H1 (cell line): ENCODE data around the gene ATP6V1F. TPM values are rescaled to one million over a fixed set of nuclear protein-coding genes. Genes with fewer than 3 reads are reported as not detected.

Source experiments
- CTCF ChIA-PET: fragments of 300-600 bp; sonication (Branson Sonifier 250); formaldehyde crosslinking; loops from one replicate; lab custom pipeline; 2021; ENCODE audit not compliant: partially characterized antibody; lab: Charles Lee
- POLR2A ChIA-PET: fragments of 300-600 bp; sonication (Branson Sonifier 250); formaldehyde crosslinking; loops from one replicate; lab custom pipeline; 2021; ENCODE audit warnings: inconsistent platforms; ENCODE audit not compliant: partially characterized antibody; lab: Charles Lee
- DNase-seq, 2 experiments: peaks; one replicate each; pipeline versions ENCODE4 v3.0.0 to v3.0.0-alpha.2; 2010 to 2022; ENCODE audit warnings: low spot score in 2 of 2, low read depth in 1 of 2, mixed read lengths in 1 of 2
- FAIRE-seq: peaks from 2 replicates; lab custom pipeline; 2011; peaks lifted over from hg19 to GRCh38; lab: Jason Lieb, UNC
- H2AFZ ChIP-seq: 2 replicates; pipeline ENCODE4 v1.8.1; 2012; ENCODE audit warnings: low read length, inconsistent platforms
- H2AK5ac ChIP-seq: 2 replicates; pipeline ENCODE4 v1.6.1; 2013; ENCODE audit warnings: low read depth, low read length
- H2BK120ac ChIP-seq: replicated peaks from 2 replicates; pipeline ENCODE3; 2013; ENCODE audit warnings: low read depth, low read length, inconsistent platforms
- H2BK12ac ChIP-seq: 2 replicates; pipeline ENCODE4 v1.6.1; 2013; ENCODE audit warnings: low read depth, low read length
- H2BK15ac ChIP-seq: 2 replicates; pipeline ENCODE4 v1.6.1; 2013; ENCODE audit warnings: low read length
- H2BK20ac ChIP-seq: 2 replicates; pipeline ENCODE4 v1.6.1; 2013; ENCODE audit warnings: low read length
- H2BK5ac ChIP-seq: 2 replicates; pipeline ENCODE4 v1.6.1; 2013; ENCODE audit warnings: low read depth, low read length
- H3K14ac ChIP-seq: 2 replicates; pipeline ENCODE4 v1.6.1; 2013; ENCODE audit warnings: inconsistent platforms; ENCODE audit not compliant: insufficient read length
- H3K18ac ChIP-seq: 2 replicates; pipeline ENCODE4 v1.6.1; 2013; ENCODE audit warnings: low read length; ENCODE audit errors: extremely low read depth
- H3K23ac ChIP-seq: 2 replicates; pipeline ENCODE4 v1.6.1; 2013; ENCODE audit warnings: inconsistent platforms; ENCODE audit not compliant: insufficient read length
- H3K23me2 ChIP-seq: 2 replicates; pipeline ENCODE4 v1.6.1; 2013; ENCODE audit warnings: low read depth, low read length
- H3K27ac ChIP-seq: 2 replicates; pipeline ENCODE4 v1.6.1; 2011; ENCODE audit warnings: low read depth, low read length, inconsistent platforms
- H3K27me3 ChIP-seq, 4 experiments: replicated peaks in 1 of 4; 1 replicate in 1 of 4; 2 replicates in 3 of 4; pipeline versions ENCODE4 v1.6.1 to v1.8.1; 2011 to 2013; ENCODE audit warnings: low read length in 3 of 4, mild to moderate bottlenecking in 3 of 4, inconsistent platforms in 2 of 4, mixed read lengths in 2 of 4, moderate library complexity in 1 of 4; ENCODE audit not compliant: control insufficient read depth in 3 of 4, insufficient read depth in 3 of 4; ENCODE audit errors: extremely low read depth in 1 of 4
- H3K36me3 ChIP-seq, 4 experiments: 2 replicates each; pipeline versions ENCODE4 v1.6.1 to v1.8.1; 2011 to 2013; ENCODE audit warnings: mild to moderate bottlenecking in 4 of 4, low read length in 3 of 4, moderate library complexity in 2 of 4, control low read depth in 1 of 4, inconsistent platforms in 1 of 4; ENCODE audit not compliant: insufficient read depth in 4 of 4, control insufficient read depth in 2 of 4
- H3K4ac ChIP-seq: replicated peaks from 2 replicates; pipeline ENCODE3; 2013; ENCODE audit warnings: low read length, low read depth, mixed read lengths, inconsistent platforms; ENCODE audit not compliant: insufficient read length
- H3K4me1 ChIP-seq, 4 experiments: replicated peaks in 1 of 4; 1 replicate in 1 of 4; 2 replicates in 3 of 4; pipeline versions ENCODE4 v1.6.1 to v1.8.1; 2011 to 2013; ENCODE audit warnings: low read length in 3 of 4, inconsistent platforms in 2 of 4, mixed read lengths in 1 of 4; ENCODE audit not compliant: insufficient read depth in 4 of 4, control insufficient read depth in 3 of 4
- H3K4me2 ChIP-seq, 2 experiments: 2 replicates each; pipeline versions ENCODE4 v1.6.1 to v1.8.1; 2011 to 2013; ENCODE audit warnings: low read depth in 2 of 2, low read length in 2 of 2, control low read depth in 1 of 2, inconsistent platforms in 1 of 2, mild to moderate bottlenecking in 1 of 2; ENCODE audit not compliant: insufficient read depth in 1 of 2
- H3K4me3 ChIP-seq, 4 experiments: fragments of 200-600, 300-600 bp in 1 of 4; sonication (generic), shearing (Covaris generic), sonication (Bioruptor Twin) in 1 of 4; 2 replicates each; pipeline versions ENCODE4 v1.5.1 to v1.8.1; 2011 to 2016; ENCODE audit warnings: low read length in 4 of 4, low read depth in 3 of 4, control low read depth in 2 of 4, inconsistent platforms in 2 of 4, mild to moderate bottlenecking in 2 of 4, mixed read lengths in 1 of 4, moderate library complexity in 1 of 4; ENCODE audit not compliant: insufficient read depth in 2 of 4; ENCODE audit errors: extremely low read depth in 1 of 4
- H3K56ac ChIP-seq: replicated peaks from 2 replicates; pipeline ENCODE3; 2013; ENCODE audit warnings: low read depth, mild to moderate bottlenecking, mixed read lengths, low read length, inconsistent platforms; ENCODE audit not compliant: insufficient read length
- H3K79me1 ChIP-seq: 2 replicates; pipeline ENCODE4 v1.6.1; 2013; ENCODE audit warnings: low read depth, low read length, control low read depth
- H3K79me2 ChIP-seq, 2 experiments: 2 replicates each; pipeline versions ENCODE4 v1.6.1 to v1.8.1; 2012 to 2013; ENCODE audit warnings: low read length in 2 of 2, mild to moderate bottlenecking in 2 of 2, inconsistent platforms in 1 of 2; ENCODE audit not compliant: insufficient read depth in 2 of 2, control insufficient read depth in 1 of 2
- H3K9ac ChIP-seq, 4 experiments: replicated peaks in 1 of 4; 1 replicate in 1 of 4; 2 replicates in 3 of 4; pipeline versions ENCODE4 v1.6.1 to v1.8.1; 2011 to 2013; ENCODE audit warnings: low read depth in 3 of 4, low read length in 3 of 4, control low read depth in 2 of 4, mild to moderate bottlenecking in 2 of 4, moderate library complexity in 2 of 4, inconsistent platforms in 1 of 4; ENCODE audit errors: extremely low read depth in 1 of 4
- H3K9me3 ChIP-seq, 2 experiments: 2 replicates each; pipeline versions ENCODE4 v1.6.1 to v1.8.1; 2012 to 2013; ENCODE audit warnings: mild to moderate bottlenecking in 2 of 2, moderate library complexity in 2 of 2, control low read depth in 1 of 2, inconsistent platforms in 1 of 2, low read depth in 1 of 2, low read length in 1 of 2, mixed read lengths in 1 of 2; ENCODE audit not compliant: insufficient read depth in 2 of 2
- H4K20me1 ChIP-seq, 2 experiments: replicated peaks in 1 of 2; 2 replicates each; pipeline versions ENCODE3 to v1.8.1; 2011 to 2013; ENCODE audit warnings: inconsistent platforms in 2 of 2, low read length in 2 of 2, mild to moderate bottlenecking in 1 of 2; ENCODE audit not compliant: insufficient read depth in 2 of 2, control insufficient read depth in 1 of 2
- H4K5ac ChIP-seq: 2 replicates; pipeline ENCODE4 v1.6.1; 2013; ENCODE audit warnings: low read length, low read depth, mixed read lengths, inconsistent platforms; ENCODE audit not compliant: insufficient read length
- H4K8ac ChIP-seq: 2 replicates; pipeline ENCODE4 v1.8.0; 2013; ENCODE audit warnings: mild to moderate bottlenecking, moderate library complexity, low read length, inconsistent platforms; ENCODE audit not compliant: insufficient read depth; ENCODE audit errors: extremely low read depth
- H4K91ac ChIP-seq: replicated peaks from 2 replicates; pipeline ENCODE3; 2013; ENCODE audit warnings: low read length, mixed read lengths, inconsistent platforms; ENCODE audit not compliant: insufficient read length
- RNF2 ChIP-seq: fragments of 200-900, 300-1000 bp; sonication (generic); IDR thresholded peaks from 2 replicates; pipeline ENCODE4 v1.7.1; 2016; ENCODE audit warnings: borderline replicate concordance, low read depth, mild to moderate bottlenecking, antibody characterized with exemption, low read length; ENCODE audit not compliant: poor library complexity, severe bottlenecking; ENCODE audit errors: missing control alignments
- WGBS, 2 experiments: shearing (Covaris generic) in 1 of 2; methylation state at CpG; one replicate each; pipeline versions ENCODE4 v1.1.6 to v1.1.7; 2013 to 2015; ENCODE audit warnings: low lambda C conversion rate in 2 of 2, mixed read lengths in 2 of 2, inconsistent platforms in 1 of 2, low coverage in 1 of 2, missing lambda C conversion rate in 1 of 2; ENCODE audit not compliant: insufficient replicate concordance in 2 of 2, insufficient coverage in 1 of 2, insufficient read length in 1 of 2; ENCODE audit errors: extremely low coverage in 1 of 2, missing lambda C conversion rate in 1 of 2; 5-methylcytosine and 5-hydroxymethylcytosine counted together
- polyA plus RNA-seq, 7 experiments: library from polyadenylated mRNA; depleted of rRNA in 3 of 7; stranded (reverse) in 5 of 7; unstranded in 2 of 7; fragments of >200 nt in 5 of 7; fragments of 200-250 nt in 2 of 7; gene quantifications; 1 replicate in 5 of 7; 2 replicates in 1 of 7; 4 replicates in 1 of 7; pipeline versions ENCODE4 v1.2.1 to v1.2.3, GENCODE V29; 2011 to 2013; ENCODE audit warnings: missing spikeins in 2 of 7, mixed read lengths in 2 of 7
- total RNA-seq: library from RNA; stranded (reverse); fragmentation: NEBNext Ultra II Directional; extraction: Animal tissue kit (Norgen Biotek cat#: 25700); gene quantifications from 2 replicates; pipeline ENCODE4 v1.2.1, GENCODE V29; 2021

ATP6V1F gene
- total and polyA plus RNA-seq, 2 of the 8 experiments (the other 6 are each of a cell fraction or from before 2014, with no cell fraction given): 104 to 318 TPM

- Histone ChIP-seq H4K5ac (no peak overlapping the region), H2BK12ac (no peak overlapping the region), H2BK20ac (no peak overlapping the region), H2BK120ac (no peak overlapping the region), H3K56ac (no peak overlapping the region), H3K14ac (no peak overlapping the region), H4K91ac (no peak overlapping the region), H3K27ac (no peak overlapping the region), H2AFZ (no peak overlapping the region), H2BK15ac (no peak overlapping the region), H3K23ac (no peak overlapping the region), H3K18ac (no peak overlapping the region), H4K8ac (no peak overlapping the region; the same call in 1 of the 2 replicates), H4K20me1 (no peaks in the 10 kb centered on the region), H3K4me3 (no peak overlapping the region), H3K27me3 (peaks cover 3 to 28% (median 23%) of the 10 kb centered on the region in 4 experiments; a peak in 6 of 7 replicates), H3K79me1 (no peaks in the 10 kb centered on the region)
- CTCF ChIA-PET: interaction anchor here (1.1 to 2.0 kb wide), 5 partner anchors 10 to 49 kb away, joined by 3 to 7 read pairs (median 5); no protein-coding TSS in a partner anchor
- WGBS, 2 experiments: 93% methylated on average over 5 of the region's 5 CpGs; no CpG with 5 or more reads in 1 of the 2 experiments
- no peak for DNase-seq
- no peak for FAIRE-seq
- POLR2A ChIA-PET: interaction anchor here (1.5 kb wide), 1 partner anchor 40 kb away, joined by 3 read pairs; no protein-coding TSS in a partner anchor
- TF ChIP-seq RNF2: no peak
- TF ChIP-seq, all 59 proteins: peak for 0
- Histone ChIP-seq H3K9me3 (no peaks in the 10 kb centered on the region), H3K79me2 (no peaks in the 10 kb centered on the region), H3K4me2 (no peak overlapping the region), H3K4ac (no peak overlapping the region), H3K4me1 (peaks cover 4 to 22% (median 10%) of the 10 kb centered on the region in 4 experiments), H3K9ac (no peak overlapping the region), H3K23me2 (peaks cover 11% of the 10 kb centered on the region; the same call in 1 of the 2 replicates), H3K36me3 (no peaks in the 10 kb centered on the region), H2BK5ac (no peak overlapping the region), H2AK5ac (no peak overlapping the region)
These were observed 43.5 kb downstream of the ATP6V1F start for GRCh38 chr7:128906001-128906765.
